Activated T-cell treated with anti-CD3 and anti-CD28 coated beads for 4 hours (primary cell): ENCODE measurements around the gene ODAD4.
"Not testable (repeated sequence)": the region's sequence is repeated elsewhere in the genome, so short reads cannot be mapped to it uniquely, and the experiment has no call there.

Experiments used
- DNase-seq: peaks from one replicate; pipeline ENCODE4 v3.0.0-alpha.2; 2020

ODAD4 gene

GRCh38 chr17:42005166-42005565 lies 74.7 kb downstream of the ODAD4 start:
- DNase-seq = no peak

DNA sequence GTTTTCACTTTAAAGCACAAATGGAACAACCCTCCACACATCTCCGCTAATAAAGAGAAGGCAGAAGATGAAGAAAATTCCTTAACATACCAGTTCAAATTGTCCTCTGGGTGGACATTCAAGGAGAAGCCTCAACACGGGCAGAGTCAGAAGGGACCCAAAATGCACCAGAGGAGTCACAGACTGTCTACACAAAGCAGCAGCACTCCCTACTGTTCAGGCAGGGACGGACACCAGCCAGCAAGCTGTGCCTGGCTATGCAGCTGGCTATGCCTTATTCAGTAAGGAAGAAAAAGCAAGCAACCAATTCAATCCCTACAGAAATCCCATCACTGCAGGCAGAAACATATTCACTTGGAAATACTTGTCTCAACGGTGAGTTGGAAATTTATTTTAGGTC lies 78.8 kb downstream of the ODAD4 start:
- no peak for DNase-seq

DNA sequence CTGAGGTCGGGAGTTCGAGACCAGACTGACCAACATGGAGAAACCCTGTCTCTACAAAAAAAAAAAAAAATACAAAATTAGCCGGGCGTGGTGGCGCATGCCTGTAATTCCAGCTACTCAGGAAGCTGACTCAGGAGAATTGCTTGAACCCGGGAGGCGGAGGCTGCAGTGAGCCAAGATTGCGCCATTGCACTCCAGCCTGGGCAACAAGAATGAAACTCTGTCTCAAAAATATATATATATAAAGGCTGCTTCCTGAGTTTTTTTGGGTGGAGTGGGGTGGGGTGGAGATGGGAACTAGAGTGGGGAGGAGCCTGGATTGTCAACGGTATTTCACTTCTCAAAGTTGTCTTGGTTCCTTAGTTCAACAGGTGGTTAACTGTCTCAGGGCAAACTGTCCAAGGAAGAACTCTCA lies 79.9 kb downstream of the ODAD4 start:
- DNase-seq = not testable (repeated sequence)

DNA sequence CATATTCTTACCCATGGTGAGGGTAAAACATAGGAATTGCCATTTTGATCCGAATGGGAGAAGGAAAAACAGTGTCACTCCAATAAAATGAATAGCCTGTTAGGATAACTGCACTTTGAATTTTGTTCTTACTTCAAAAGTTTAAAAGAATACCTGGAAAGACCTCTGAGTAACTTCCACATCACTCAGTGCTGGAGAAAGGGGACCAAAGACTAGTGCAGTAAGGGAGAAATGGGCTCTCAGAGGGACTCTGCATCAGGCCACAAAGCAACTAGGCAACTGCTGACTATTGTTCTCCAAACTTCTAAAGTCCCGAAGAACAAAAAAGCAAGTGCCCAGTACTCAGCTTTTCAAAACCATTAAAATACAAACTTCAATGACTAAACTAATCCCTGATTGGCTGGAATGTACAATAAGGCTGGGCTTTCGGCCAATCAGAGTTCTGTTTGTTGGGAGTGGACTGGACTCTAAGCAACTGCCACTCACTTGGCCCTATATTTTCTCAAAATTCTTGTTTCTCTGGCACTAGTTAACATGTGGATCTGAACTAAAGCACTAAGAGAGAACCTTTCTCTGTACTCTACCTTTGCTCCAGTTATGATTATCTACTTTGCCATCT lies 80.6 kb downstream of the ODAD4 start:
- no peak for DNase-seq

GRCh38 chr17:42012363-42012762 lies 81.9 kb downstream of the ODAD4 start:
- not testable (repeated sequence) for DNase-seq

- DNase-seq = not testable (repeated sequence)
Measured at GRCh38 chr17:42013740-42014139, 83.3 kb downstream of the ODAD4 start.
